ENCODE measurements around the gene TSGA10.

GRCh38 chr2:99201959-99202678, 47.4 kb upstream of the TSGA10 start:
- TF ChIP-seq POLR2AphosphoS5 (IDR thresholded peaks at IDR 0.05; ENCODE audit: borderline replicate concordance, low read depth, low read length) (no peak), EZH2 (IDR thresholded peaks at IDR 0.05) (no peak)

Measured in SK-N-MC (cell line).